Measurements from ENCODE around the gene RDX.

Gene RDX

GRCh38 chr11:110305169-110306018 lies 9.0 kb upstream of the RDX start:
- no peak overlapping the region for H3K9ac ChIP-seq (ENCODE audit: low read depth in 1 of 2, low read length in 2 of 2)
- no peak overlapping the region for H3K27ac ChIP-seq (ENCODE audit: low read depth in 2 of 2, low read length in 2 of 2)

GRCh38 chr11:110303414-110303826 lies 7.0 kb upstream of the RDX start:
- Histone ChIP-seq H3K4me3 (ENCODE audit: low read length in 2 of 2) (no peak overlapping the region), H3K27me3 (ENCODE audit: control insufficient read depth in 2 of 2, insufficient read depth in 2 of 2, low read length in 2 of 2) (peaks cover 8 to 13% of the 10 kb centered on the region in 2 donors), H3K27ac (ENCODE audit: low read depth in 2 of 2, low read length in 2 of 2) (no peak overlapping the region), H3K9ac (ENCODE audit: low read depth in 1 of 2, low read length in 2 of 2) (no peak overlapping the region), H3K36me3 (ENCODE audit: control insufficient read depth in 2 of 2, insufficient read depth in 2 of 2, low read length in 2 of 2) (no peaks in the 10 kb centered on the region), H3K9me3 (ENCODE audit: control insufficient read depth in 2 of 2, low read length in 2 of 2) (no peaks in the 10 kb centered on the region), H3K4me1 (ENCODE audit: control insufficient read depth in 2 of 2, insufficient read depth in 2 of 2, low read length in 2 of 2) (peaks cover 0 to 9% of the 10 kb centered on the region in 2 donors)

More at GRCh38 chr11:110305169-110306018, 9.0 kb upstream of the RDX start:
- H3K27me3 ChIP-seq (ENCODE audit: control insufficient read depth in 2 of 2, insufficient read depth in 2 of 2, low read length in 2 of 2), result peaks cover 4 to 23% of the 10 kb centered on the region in 2 donors
- no peaks in the 10 kb centered on the region for H3K36me3 ChIP-seq (ENCODE audit: control insufficient read depth in 2 of 2, insufficient read depth in 2 of 2, low read length in 2 of 2)
- H3K9me3 ChIP-seq (ENCODE audit: control insufficient read depth in 2 of 2, low read length in 2 of 2), result no peaks in the 10 kb centered on the region
- no peak overlapping the region for H3K4me3 ChIP-seq (ENCODE audit: low read length in 2 of 2)
- H3K4me1 ChIP-seq (ENCODE audit: control insufficient read depth in 2 of 2, insufficient read depth in 2 of 2, low read length in 2 of 2), result peaks cover 0 to 9% of the 10 kb centered on the region in 2 donors

- Histone ChIP-seq H3K9ac (ENCODE audit: low read depth in 1 of 2, low read length in 2 of 2) (no peak overlapping the region), H3K9me3 (ENCODE audit: control insufficient read depth in 2 of 2, low read length in 2 of 2) (no peaks in the 10 kb centered on the region), H3K27me3 (ENCODE audit: control insufficient read depth in 2 of 2, insufficient read depth in 2 of 2, low read length in 2 of 2) (peaks cover 5 to 9% of the 10 kb centered on the region in 2 donors), H3K36me3 (ENCODE audit: control insufficient read depth in 2 of 2, insufficient read depth in 2 of 2, low read length in 2 of 2) (no peaks in the 10 kb centered on the region), H3K4me1 (ENCODE audit: control insufficient read depth in 2 of 2, insufficient read depth in 2 of 2, low read length in 2 of 2) (peaks cover 0 to 14% of the 10 kb centered on the region in 2 donors), H3K27ac (ENCODE audit: low read depth in 2 of 2, low read length in 2 of 2) (no peak overlapping the region), H3K4me3 (ENCODE audit: low read length in 2 of 2) (no peak overlapping the region)
These were observed 5.2 kb upstream of the RDX start for GRCh38 chr11:110301577-110301976.

GRCh38 chr11:110301032-110301431 lies 4.6 kb upstream of the RDX start:
- no peak overlapping the region for H3K4me3 ChIP-seq (ENCODE audit: low read length in 2 of 2)
- H3K9ac ChIP-seq (ENCODE audit: low read depth in 1 of 2, low read length in 2 of 2), result no peak overlapping the region
- H3K9me3 ChIP-seq (ENCODE audit: control insufficient read depth in 2 of 2, low read length in 2 of 2), result no peaks in the 10 kb centered on the region
- H3K27ac ChIP-seq (ENCODE audit: low read depth in 2 of 2, low read length in 2 of 2), result no peak overlapping the region
- H3K27me3 ChIP-seq (ENCODE audit: control insufficient read depth in 2 of 2, insufficient read depth in 2 of 2, low read length in 2 of 2), result peaks cover 5 to 9% of the 10 kb centered on the region in 2 donors
- peaks cover 0 to 14% of the 10 kb centered on the region in 2 donors for H3K4me1 ChIP-seq (ENCODE audit: control insufficient read depth in 2 of 2, insufficient read depth in 2 of 2, low read length in 2 of 2)
- no peaks in the 10 kb centered on the region for H3K36me3 ChIP-seq (ENCODE audit: control insufficient read depth in 2 of 2, insufficient read depth in 2 of 2, low read length in 2 of 2)

- Histone ChIP-seq H3K9ac (ENCODE audit: low read depth in 1 of 2, low read length in 2 of 2) (no peak overlapping the region), H3K27ac (ENCODE audit: low read depth in 2 of 2, low read length in 2 of 2) (no peak overlapping the region), H3K4me1 (ENCODE audit: control insufficient read depth in 2 of 2, insufficient read depth in 2 of 2, low read length in 2 of 2) (peaks cover 3 to 14% of the 10 kb centered on the region in 2 donors), H3K27me3 (ENCODE audit: control insufficient read depth in 2 of 2, insufficient read depth in 2 of 2, low read length in 2 of 2) (peaks cover 5 to 13% of the 10 kb centered on the region in 2 donors), H3K36me3 (ENCODE audit: control insufficient read depth in 2 of 2, insufficient read depth in 2 of 2, low read length in 2 of 2) (no peaks in the 10 kb centered on the region), H3K4me3 (ENCODE audit: low read length in 2 of 2) (no peak overlapping the region), H3K9me3 (ENCODE audit: control insufficient read depth in 2 of 2, low read length in 2 of 2) (no peaks in the 10 kb centered on the region)
These were observed 2.8 kb upstream of the RDX start for GRCh38 chr11:110299006-110299785.

GRCh38 chr11:110298301-110298765 lies 1.9 kb upstream of the RDX start:
- Histone ChIP-seq H3K27me3 (ENCODE audit: control insufficient read depth in 2 of 2, insufficient read depth in 2 of 2, low read length in 2 of 2) (peaks cover 5 to 13% of the 10 kb centered on the region in 2 donors), H3K4me3 (ENCODE audit: low read length in 2 of 2) (no peak overlapping the region), H3K9ac (ENCODE audit: low read depth in 1 of 2, low read length in 2 of 2) (no peak overlapping the region), H3K36me3 (ENCODE audit: control insufficient read depth in 2 of 2, insufficient read depth in 2 of 2, low read length in 2 of 2) (no peaks in the 10 kb centered on the region), H3K27ac (ENCODE audit: low read depth in 2 of 2, low read length in 2 of 2) (no peak overlapping the region), H3K4me1 (ENCODE audit: control insufficient read depth in 2 of 2, insufficient read depth in 2 of 2, low read length in 2 of 2) (peaks cover 3 to 11% of the 10 kb centered on the region in 2 donors), H3K9me3 (ENCODE audit: control insufficient read depth in 2 of 2, low read length in 2 of 2) (no peaks in the 10 kb centered on the region)

GRCh38 chr11:110297726-110298300 lies 1.4 kb upstream of the RDX start:
- Histone ChIP-seq H3K27ac (ENCODE audit: low read depth in 2 of 2, low read length in 2 of 2) (no peak overlapping the region), H3K4me1 (ENCODE audit: control insufficient read depth in 2 of 2, insufficient read depth in 2 of 2, low read length in 2 of 2) (peaks cover 3 to 8% of the 10 kb centered on the region in 2 donors), H3K36me3 (ENCODE audit: control insufficient read depth in 2 of 2, insufficient read depth in 2 of 2, low read length in 2 of 2) (no peaks in the 10 kb centered on the region), H3K9ac (ENCODE audit: low read depth in 1 of 2, low read length in 2 of 2) (no peak overlapping the region), H3K4me3 (ENCODE audit: low read length in 2 of 2) (no peak overlapping the region), H3K9me3 (ENCODE audit: control insufficient read depth in 2 of 2, low read length in 2 of 2) (no peaks in the 10 kb centered on the region), H3K27me3 (ENCODE audit: control insufficient read depth in 2 of 2, insufficient read depth in 2 of 2, low read length in 2 of 2) (peaks cover 5 to 13% of the 10 kb centered on the region in 2 donors)

GRCh38 chr11:110297076-110297725 lies 787 bp upstream of the RDX start:
- H3K9ac ChIP-seq (ENCODE audit: low read depth in 1 of 2, low read length in 2 of 2), result peak overlapping the region in 1 of 2 donors; percentile 48
- H3K36me3 ChIP-seq (ENCODE audit: control insufficient read depth in 2 of 2, insufficient read depth in 2 of 2, low read length in 2 of 2), result no peaks in the 10 kb centered on the region
- H3K9me3 ChIP-seq (ENCODE audit: control insufficient read depth in 2 of 2, low read length in 2 of 2), result no peaks in the 10 kb centered on the region
- H3K4me1 ChIP-seq (ENCODE audit: control insufficient read depth in 2 of 2, insufficient read depth in 2 of 2, low read length in 2 of 2), result peaks cover 3 to 8% of the 10 kb centered on the region in 2 donors
- H3K4me3 ChIP-seq (ENCODE audit: low read length in 2 of 2), result peak overlapping the region; percentile 61 to 75
- H3K27me3 ChIP-seq (ENCODE audit: control insufficient read depth in 2 of 2, insufficient read depth in 2 of 2, low read length in 2 of 2), result peaks cover 5 to 13% of the 10 kb centered on the region in 2 donors
- H3K27ac ChIP-seq (ENCODE audit: low read depth in 2 of 2, low read length in 2 of 2), result peak overlapping the region; percentile 47 to 81

GRCh38 chr11:110295531-110296225 lies 736 bp downstream of the RDX start:
- H3K4me3 ChIP-seq (ENCODE audit: low read length in 2 of 2), result peak overlapping the region; percentile 75 to 77
- peaks cover 5 to 13% of the 10 kb centered on the region in 2 donors for H3K27me3 ChIP-seq (ENCODE audit: control insufficient read depth in 2 of 2, insufficient read depth in 2 of 2, low read length in 2 of 2)
- H3K27ac ChIP-seq (ENCODE audit: low read depth in 2 of 2, low read length in 2 of 2), result peak overlapping the region; percentile 81 to 85
- no peaks in the 10 kb centered on the region for H3K36me3 ChIP-seq (ENCODE audit: control insufficient read depth in 2 of 2, insufficient read depth in 2 of 2, low read length in 2 of 2)
- H3K4me1 ChIP-seq (ENCODE audit: control insufficient read depth in 2 of 2, insufficient read depth in 2 of 2, low read length in 2 of 2), result peaks cover 3 to 8% of the 10 kb centered on the region in 2 donors
- no peaks in the 10 kb centered on the region for H3K9me3 ChIP-seq (ENCODE audit: control insufficient read depth in 2 of 2, low read length in 2 of 2)
- H3K9ac ChIP-seq (ENCODE audit: low read depth in 1 of 2, low read length in 2 of 2), result peak overlapping the region; percentile 75 to 83

Data from mucosa of rectum (tissue), 2 donors.